ENCODE data around the gene SLC9B1. TPM values are rescaled to one million over a fixed set of nuclear protein-coding genes. Genes with fewer than 3 reads are reported as not detected.
A peak's percentile ranks its signal among the peaks of the same experiment; 100 is the strongest.

Gene SLC9B1, protein sequence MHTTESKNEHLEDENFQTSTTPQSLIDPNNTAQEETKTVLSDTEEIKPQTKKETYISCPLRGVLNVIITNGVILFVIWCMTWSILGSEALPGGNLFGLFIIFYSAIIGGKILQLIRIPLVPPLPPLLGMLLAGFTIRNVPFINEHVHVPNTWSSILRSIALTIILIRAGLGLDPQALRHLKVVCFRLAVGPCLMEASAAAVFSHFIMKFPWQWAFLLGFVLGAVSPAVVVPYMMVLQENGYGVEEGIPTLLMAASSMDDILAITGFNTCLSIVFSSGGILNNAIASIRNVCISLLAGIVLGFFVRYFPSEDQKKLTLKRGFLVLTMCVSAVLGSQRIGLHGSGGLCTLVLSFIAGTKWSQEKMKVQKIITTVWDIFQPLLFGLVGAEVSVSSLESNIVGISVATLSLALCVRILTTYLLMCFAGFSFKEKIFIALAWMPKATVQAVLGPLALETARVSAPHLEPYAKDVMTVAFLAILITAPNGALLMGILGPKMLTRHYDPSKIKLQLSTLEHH
- 1 to 10 TPM; 1.1 to 1.4 TPM for total RNA-seq
- long read RNA-seq, donor 1, result 0 reads
- long read RNA-seq, donor 2, partial matches to known transcripts, result 0 of 1 reads
- long read RNA-seq, donor 2, other reads (novel, unspliced or antisense), result 1 of 1 reads

DNA sequence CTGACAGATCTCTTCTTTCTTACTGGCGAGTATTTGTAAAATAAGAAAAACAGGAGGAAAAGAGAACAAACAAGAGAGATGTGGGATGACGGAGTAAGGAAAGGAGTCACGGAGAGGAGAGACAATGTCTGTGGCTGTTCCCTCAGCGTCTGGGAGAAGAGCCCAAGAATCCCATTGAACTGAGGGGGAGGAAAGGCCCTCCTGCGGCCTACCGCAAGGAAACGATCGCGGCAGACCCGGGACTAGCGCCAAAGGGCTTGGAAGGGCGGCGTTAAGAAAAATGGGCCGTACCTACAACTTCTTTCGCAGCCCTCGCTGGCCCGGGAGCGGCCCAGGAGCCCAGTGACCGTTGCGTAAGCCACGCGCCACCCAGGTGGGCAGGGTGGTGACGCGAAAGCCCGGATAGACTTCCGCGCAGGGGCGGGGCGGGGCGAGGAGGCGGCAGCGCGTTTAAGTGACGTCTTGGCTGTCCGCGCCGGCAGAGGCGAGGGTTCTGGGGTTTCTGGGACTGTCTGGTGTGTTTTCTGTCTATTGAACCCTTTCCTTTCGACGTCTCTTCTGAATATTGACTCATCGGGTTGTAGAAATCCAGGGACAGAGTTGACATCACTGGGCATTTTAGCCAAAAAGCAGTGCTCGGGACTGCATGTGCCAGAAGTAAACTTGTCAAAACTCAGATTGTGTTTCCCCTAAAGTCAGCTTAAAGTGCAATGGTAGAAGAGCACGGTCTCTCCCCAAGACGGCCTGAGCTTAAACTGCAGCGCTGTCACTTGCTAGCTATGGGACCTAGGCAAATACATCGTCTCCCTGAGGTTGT, at the start of gene SLC9B1:
SLC9B1 (minus strand) TSS at position 398 of the 817 bp plus-strand sequence. CDS start 27,994 bp downstream, outside the sequence.
- intact Hi-C loops (cut with DNase I), result loop anchor here in 1 of 2 donors (10.0 kb wide), 1 partner anchor 55 kb away; the partner anchor contains the start of gene SLC9B2
- peak; percentile 98 for DNase-seq (ENCODE audit: low spot score)

DNA sequence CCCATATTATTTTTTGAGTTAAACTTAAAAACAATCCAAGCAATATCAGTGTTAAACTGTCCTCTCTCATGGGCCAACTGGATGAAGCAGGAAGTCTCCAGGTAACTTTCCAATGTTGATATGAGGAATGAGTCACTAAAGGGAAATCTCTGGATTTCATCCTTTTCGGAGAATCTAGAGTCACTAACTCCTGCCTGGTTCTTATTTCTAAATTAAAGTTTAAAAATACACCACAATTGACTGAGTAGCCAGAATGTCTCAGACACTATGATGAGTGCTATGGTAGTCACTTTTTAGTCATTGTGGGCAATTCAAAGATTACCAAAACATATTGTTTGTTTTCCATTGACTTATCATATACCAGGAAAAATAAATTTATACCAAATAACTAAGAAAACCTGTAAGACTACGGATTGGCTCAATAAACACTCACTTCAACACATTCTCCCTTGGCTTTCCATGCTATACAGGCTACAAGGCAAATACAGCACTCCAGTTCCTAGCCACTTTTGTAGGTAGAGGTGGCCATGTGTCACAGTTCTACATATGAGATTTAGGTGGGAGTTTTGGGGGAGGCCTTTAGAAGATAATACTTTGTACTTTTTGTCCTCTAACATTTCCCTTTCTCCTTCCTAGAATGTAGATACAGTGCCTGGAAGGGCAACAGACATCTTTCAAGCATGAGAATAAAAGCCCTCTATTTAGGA, 48.5 kb upstream of the SLC9B1 start:
- no peak for DNase-seq (ENCODE audit: low spot score)
- intact Hi-C loops (cut with DNase I), result no loop called here

DNA sequence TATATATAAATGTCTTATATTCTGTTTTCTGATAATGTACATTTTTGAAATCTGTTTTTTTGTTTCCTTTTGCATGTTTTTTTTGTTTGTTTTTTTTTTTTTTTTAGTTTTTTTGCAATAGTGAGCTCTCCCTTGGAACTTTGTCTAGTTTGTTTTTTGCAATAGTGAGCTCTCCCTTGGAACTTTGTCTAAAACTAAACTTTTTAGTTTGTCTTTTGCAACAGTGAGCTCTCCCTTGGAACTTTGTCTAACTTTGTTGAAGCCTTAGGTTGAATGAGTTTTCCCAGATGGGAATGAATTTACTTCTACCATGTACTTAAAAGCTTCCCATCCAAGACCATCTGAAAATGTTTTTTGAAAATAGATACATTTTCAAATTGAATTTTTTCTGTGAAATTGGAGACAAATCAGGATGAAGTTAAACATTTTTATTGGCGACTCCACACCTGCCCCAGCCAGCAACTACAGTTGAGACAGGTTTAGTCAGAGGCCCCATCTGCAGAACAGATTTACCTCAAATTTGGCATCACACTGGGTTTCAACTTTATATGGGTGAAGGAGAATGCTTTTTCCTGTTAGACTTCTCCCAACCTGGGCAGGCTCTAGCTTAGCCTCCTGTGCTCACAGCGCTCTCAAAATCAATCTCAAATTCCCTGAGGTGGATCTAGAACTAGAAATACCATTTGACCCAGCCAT, 41.1 kb upstream of the SLC9B1 start:
- no peak for DNase-seq (ENCODE audit: low spot score)
- intact Hi-C loops (cut with DNase I), result no loop called here

DNA sequence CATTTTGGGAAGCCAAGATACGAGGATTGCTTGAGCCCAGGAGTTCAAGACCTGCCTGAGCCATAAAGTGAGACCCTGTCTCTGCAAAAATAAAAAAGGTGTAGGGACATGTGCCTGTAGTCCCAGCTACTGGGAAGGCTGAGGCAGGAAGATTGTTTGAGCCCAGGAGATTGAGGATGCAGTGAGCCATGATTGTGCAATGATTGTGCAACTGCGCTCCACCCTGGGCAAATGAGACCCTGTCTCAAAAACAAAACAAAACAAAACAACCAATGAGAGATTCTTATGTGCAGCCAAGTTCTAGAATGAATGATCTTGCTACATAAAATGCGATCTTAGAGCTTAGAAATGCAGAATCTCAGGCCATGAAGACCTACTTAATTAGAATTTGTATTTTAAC, 34.5 kb upstream of the SLC9B1 start:
- DNase-seq (ENCODE audit: low spot score), result no peak

DNA sequence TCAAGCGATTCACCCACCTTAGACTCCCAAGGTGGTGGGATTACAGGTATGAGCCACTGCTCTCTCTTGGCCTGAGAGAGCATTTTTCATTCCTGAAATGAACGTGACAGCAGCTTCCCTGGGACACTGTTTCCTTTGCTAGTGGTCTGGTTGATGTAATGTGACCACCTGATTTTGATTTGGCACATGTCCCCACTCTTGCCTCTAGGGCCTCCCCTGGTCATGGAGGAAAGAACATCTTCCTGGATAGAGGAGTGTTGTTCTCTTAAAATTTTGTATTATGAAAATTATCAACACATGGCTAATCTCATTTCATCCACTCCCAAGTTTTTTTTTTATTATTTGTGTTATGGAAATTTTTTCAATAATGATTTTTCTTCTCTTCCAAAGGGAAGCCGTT, 33.3 kb upstream of the SLC9B1 start:
- DNase-seq (ENCODE audit: low spot score), result no peak
- intact Hi-C loops (cut with DNase I), result no loop called here

More for the DNA sequence above, 34.5 kb upstream of the SLC9B1 start:
- intact Hi-C loops (cut with DNase I), result no loop called here

DNA sequence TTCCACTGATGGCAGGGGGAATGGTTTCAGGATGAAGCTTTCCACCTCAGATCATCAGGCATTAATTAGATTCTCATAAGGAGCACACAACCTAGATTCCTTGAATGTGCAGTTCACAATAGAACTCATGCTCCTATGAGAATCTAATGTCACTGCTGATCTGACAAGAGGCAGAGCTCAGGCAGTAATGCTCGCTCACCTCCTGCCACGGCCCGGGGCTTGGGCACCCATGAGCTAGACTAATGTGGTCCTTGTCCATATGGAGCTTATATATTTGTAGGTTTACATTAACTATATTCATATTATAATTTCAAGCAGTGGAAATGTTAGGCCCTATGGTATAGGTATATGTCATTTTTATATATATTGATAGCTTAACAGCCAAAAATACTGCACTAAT, 32.6 kb upstream of the SLC9B1 start:
- intact Hi-C loops (cut with DNase I), result no loop called here
- DNase-seq (ENCODE audit: low spot score), result no peak

DNA sequence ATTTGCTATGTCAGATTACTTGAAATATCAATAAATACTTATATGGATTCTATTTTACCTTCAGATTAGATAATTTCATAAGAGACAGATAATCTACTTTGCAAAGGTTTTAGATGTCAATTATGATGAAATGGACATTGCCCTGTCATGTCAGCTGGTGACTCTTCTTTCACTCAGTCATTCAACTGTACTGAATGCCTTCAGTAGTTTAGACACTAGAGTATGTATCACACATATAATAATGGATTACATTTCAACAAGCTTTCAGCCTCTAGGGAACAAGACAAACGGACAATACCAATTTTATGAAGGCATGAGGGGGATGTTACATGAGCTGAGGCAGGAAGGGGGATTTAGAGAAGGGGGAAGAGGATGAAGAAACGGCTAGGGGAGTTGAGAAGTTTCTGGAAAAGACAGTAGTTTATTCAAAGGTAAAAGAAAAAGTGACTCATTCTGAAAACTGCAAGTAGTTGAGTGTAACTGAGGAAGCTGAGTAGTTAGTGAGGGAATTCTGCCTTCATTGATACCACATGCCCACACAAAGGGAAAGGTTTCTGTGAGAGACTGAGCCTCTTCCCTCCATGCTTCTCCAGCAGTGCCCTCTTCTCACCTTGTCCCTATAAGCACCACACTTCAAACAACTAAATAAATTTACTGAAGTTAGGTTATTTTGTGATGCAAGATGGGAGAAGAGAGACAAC, 31.4 kb upstream of the SLC9B1 start:
- intact Hi-C loops (cut with DNase I), result no loop called here
- no peak for DNase-seq (ENCODE audit: low spot score)

DNA sequence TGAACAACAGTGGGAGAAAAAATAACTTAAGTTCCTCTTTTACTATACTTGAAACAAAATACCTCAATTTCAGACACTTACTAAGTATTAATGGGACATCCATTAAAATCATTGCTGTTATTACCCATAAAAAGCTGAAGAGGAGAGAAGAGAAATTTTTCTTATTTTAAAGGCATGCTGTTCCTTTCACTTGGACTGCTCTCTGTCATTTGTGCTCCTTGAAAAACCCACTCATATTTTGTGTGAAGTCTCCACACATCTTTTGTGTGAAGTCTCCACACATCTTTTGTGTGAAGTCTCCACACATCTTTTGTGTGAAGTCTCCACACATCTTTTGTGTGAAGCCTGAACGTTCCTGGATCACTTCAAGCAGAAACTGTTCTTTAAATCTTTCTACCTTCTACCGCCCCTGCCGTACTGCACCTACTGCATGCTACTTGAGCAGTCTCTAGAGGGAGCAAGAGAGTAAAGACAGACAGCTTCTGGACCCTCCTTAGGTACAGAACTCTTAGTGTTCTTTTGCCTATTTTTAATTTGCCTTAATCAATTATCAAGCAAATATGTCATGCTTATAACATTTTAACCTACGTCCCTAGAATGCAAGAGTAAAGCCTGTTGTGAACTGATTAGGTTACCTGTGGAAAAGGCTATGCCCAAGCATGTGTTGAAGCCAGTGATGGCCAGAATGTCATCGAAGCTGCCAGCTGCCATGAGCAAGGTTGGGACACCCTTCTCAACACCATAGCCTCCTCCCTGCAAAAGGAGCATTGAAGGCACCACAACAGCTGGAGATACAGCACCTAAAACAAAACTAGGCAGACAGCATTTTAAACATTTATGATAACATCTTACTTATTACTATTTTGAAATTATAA, 27.1 kb upstream of the SLC9B1 start:
- no peak for DNase-seq (ENCODE audit: low spot score)
- intact Hi-C loops (cut with DNase I), result loop anchor here in 1 of 2 donors (10.0 kb wide), 1 partner anchor 58 kb away; no protein-coding TSS in a partner anchor

DNA sequence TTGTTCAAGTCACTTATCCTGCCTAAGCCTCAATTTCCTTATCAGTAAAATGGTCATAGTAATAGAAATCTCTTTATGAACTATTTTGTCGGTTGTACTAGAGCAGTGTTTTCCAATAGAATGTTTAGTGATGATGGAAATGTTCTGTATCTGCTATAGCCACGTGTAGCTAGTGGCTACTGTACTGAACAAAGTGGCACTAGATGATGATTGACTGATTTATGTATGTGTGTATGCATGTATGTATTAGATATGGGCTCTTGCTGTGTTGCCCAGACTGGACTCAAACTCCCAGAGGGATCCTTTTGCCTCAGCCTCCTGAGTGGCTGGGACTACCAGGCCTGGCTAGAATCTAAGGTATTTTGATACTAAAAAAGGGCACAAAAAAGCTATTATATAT, 24.7 kb upstream of the SLC9B1 start:
- intact Hi-C loops (cut with DNase I), result loop anchor here in 1 of 2 donors (10.0 kb wide), 1 partner anchor 61 kb away; no protein-coding TSS in a partner anchor
- DNase-seq (ENCODE audit: low spot score), result no peak

DNA sequence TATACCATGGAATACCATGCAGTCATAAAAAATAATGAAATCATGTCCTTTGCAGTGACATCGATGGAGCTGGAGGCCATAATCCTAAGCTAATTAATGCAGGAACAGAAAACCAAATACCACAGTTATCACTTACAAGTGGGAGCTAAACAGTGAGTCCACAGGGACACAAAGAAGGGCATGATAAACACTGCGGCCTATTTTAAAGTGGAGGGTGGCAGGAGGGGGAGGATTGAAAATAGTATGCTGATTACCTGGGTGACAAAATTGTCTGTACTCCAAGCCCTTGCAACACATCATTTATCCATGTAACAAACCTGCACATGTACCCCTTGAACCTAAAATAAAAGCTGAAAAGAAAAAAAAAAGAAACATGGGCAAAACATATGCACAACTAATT, 16.7 kb upstream of the SLC9B1 start:
- intact Hi-C loops (cut with DNase I), result no loop called here
- no peak for DNase-seq (ENCODE audit: low spot score)

DNA sequence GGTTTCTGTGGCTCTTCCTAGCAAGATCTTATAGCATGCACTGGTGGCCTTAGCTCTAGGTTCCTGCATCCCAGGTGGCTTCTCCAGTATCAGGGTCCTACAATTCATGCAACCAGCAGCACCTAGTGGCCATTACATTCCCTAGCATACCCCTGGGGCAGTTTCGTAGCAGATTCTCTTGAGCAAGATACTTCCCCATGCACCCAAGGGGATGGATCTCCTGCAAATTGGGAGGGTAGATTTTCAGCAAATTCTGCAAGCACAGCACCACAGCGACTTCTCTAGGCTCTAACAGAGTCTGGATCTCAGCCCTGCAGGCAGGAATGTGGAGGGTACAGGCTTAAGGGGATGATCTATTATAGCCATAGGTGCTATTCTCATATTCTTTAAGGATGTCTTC, 13.1 kb upstream of the SLC9B1 start:
- no peak for DNase-seq (ENCODE audit: low spot score)
- intact Hi-C loops (cut with DNase I), result no loop called here

DNA sequence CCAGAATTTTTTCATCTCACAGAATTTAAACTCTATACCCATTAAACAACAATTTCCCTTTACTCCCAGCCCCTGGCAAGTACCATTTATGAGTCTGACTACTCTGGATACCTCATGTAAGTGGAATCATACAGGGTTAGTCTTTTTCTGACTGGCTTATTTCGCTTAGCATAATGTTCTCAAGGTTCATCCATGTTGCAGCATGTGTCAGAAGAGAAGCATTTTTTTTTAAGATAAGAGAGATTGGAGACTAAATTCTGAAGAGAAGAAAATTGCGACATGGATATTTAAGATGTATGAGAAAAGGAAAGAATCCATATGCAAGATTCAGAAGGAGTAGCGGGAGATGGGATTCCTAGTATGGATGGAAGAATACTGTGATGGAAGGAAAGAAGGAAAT, 11.3 kb upstream of the SLC9B1 start:
- intact Hi-C loops (cut with DNase I), result no loop called here
- DNase-seq (ENCODE audit: low spot score), result no peak

DNA sequence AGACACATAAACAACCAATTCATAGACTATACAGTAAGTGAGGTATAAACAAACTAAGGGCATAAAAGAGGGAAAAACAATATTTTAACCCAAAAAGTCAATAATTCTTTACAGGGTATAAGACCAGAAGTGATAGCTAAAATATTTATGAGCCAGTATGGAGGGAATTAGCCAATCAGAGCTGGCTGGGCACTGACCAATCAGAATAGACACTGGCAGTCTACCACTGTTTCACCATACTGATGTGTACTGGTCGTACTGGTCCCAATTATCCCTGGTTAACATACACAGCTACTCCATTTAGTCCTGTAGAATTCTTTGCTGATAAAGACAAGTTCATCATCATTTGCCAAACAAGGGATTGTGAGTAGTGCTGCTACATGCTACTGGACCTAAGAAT, 9.8 kb upstream of the SLC9B1 start:
- intact Hi-C loops (cut with DNase I), result loop anchor here in 1 of 2 donors (10.0 kb wide), 1 partner anchor 46 kb away; the partner anchor contains the start of gene SLC9B2
- DNase-seq (ENCODE audit: low spot score), result no peak

DNA sequence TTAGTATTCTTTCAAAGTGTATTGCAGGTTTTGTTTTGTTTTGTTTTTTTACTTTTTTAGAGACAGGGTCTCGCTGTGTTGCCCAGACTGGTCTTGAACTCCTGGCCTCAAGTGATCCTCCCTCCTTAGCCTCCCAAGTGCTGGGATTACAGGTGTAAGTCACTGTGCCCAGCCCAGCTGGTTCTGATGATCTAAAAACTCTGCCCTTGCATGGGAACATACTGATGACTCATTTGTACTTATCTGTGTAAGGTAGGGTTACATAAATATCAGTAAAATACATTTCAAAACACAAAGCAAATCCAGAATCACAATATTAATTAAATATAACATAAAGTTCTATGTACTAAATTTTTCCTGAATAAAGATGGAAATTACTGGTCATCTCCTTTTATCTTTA, 7.4 kb upstream of the SLC9B1 start:
- no peak for DNase-seq (ENCODE audit: low spot score)
- intact Hi-C loops (cut with DNase I), result loop anchor here in 1 of 2 donors (10.0 kb wide), 1 partner anchor 48 kb away; the partner anchor contains the start of gene SLC9B2

DNA sequence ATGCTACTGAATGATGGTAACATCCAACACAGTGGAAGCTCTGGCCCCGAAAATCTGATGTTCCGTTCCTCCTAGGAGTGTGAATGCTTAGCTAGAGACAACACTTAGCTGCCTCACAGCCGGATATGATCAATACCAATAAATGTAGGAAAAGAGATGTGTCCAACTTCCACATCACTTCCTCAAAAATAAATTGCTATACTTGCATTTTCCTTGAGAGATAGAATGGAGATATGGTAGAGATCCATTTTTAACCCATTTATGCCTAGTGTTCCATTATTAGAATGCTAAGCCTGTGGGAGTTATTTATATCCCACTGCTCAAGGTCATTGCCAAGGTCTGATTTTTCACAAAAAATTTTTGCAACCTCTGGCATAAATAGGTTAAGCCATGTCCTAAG, 5.5 kb upstream of the SLC9B1 start:
- intact Hi-C loops (cut with DNase I), result loop anchor here in 1 of 2 donors (10.0 kb wide), 1 partner anchor 50 kb away; the partner anchor contains the start of gene SLC9B2
- DNase-seq (ENCODE audit: low spot score), result no peak

DNA sequence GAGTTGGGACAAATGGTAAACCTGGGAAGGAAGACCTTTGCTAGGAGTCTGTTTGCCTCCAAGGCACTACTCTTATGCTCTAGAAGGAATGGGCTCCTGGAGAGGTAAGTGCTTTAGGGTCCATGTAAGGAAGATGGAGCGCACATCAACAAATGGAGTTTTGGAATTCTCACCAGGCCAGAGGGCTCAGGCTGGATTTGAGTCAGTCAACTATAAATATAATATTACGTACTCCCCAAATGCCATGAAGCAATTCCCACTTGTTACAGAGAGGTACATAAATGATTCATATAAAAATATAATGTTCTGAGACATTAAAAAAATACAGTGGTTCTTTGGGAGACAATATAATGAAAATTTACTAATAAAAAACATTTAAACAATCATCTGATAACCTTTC, 1.6 kb upstream of the SLC9B1 start:
- intact Hi-C loops (cut with DNase I), result loop anchor here in 1 of 2 donors (10.0 kb wide), 1 partner anchor 54 kb away; the partner anchor contains the start of gene SLC9B2
- no peak for DNase-seq (ENCODE audit: low spot score)

Data from posterior vena cava (tissue), 2 donors.